Stimulated activated naive CD4-positive, alpha-beta T cell (primary cell): ENCODE data around the gene SAMD4A.

ENCODE experiments used
- DNase-seq, 6 experiments: peaks; one replicate each; lab custom pipeline; 2025; lab: John Stamatoyannopoulos, UW

SAMD4A gene

DNA sequence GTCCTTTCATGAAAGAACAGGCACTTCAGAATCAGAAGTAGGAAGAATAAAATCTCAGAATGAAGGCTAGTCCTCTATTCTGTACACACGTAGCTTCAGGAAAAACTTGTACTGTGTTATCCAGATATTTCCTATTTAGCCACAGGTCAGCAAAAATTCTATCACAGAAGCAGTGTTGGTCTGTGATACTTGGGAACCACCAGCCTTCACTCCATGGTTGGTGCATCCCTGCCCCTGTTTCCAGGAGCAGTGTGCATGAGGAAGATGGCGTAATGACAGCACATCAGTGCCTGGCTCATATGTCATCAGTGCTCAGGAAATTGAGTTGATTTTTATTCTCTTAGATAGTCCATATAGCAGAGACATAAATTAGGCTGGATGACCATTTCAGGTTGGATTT lies 87.7 kb downstream of the SAMD4A start:
- no peak for DNase-seq

DNA sequence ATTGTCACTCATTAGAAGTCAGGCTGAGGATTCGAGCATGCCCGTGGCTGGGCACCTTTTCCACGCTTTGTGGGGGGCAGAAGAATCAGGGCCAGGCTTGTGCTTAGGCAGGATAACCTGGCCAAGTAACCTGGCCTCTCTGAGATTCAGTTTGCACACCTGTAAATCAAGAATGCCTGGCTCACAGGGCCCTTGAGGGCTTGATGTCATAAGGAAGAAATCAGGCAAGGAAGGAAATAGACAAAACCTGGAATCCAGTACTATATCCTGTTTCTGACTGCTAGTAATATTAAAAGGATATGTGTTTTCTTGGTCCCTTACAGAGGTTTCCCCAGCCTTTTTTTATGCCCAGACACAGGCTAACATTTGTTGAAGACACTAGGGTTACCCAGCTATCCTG lies 91.9 kb downstream of the SAMD4A start:
- no peak for DNase-seq

DNA sequence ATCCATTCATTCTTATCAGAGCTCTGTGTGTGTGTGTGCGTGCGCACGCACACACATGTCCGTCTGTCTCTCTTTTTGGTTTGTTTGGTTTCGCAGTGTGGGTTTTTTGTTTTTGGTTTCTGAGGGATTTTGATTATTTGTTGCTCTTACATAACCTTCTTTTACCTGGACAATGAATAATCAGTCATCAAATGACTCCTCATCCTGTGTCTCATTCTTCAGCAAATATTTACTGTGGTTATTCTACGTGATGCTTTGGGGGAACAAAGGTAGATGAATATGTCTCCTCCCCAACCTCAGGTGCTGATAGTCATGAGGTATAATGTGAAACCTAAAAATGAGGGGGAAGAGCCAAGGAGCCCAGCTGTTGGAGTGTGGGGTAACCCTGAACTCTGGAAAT lies 92.4 kb downstream of the SAMD4A start:
- DNase-seq = no peak

DNA sequence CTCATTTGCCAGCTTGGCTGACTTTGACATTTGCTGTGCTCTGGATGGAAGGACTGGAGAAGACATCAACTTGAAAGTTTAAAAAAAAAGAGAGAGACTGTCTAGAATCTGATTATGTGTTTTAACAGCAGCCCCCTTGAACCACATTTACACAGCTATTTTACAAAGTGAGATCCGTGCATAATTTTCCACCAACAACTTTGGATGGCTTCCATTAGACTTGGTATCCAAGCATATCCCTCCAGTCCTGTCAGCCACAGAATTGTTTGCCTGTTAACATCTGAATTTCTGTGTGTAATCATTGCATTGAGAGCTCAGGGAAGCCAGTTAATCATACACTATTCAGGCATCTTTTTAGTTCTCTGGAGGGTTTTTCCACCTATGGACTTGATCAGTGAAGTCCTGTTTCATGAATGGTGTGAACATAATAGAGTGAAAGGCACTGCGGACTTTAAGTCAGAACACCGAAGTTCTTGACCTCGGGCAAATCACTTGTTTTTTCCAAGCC lies 93.7 kb downstream of the SAMD4A start:
- DNase-seq = no peak

DNA sequence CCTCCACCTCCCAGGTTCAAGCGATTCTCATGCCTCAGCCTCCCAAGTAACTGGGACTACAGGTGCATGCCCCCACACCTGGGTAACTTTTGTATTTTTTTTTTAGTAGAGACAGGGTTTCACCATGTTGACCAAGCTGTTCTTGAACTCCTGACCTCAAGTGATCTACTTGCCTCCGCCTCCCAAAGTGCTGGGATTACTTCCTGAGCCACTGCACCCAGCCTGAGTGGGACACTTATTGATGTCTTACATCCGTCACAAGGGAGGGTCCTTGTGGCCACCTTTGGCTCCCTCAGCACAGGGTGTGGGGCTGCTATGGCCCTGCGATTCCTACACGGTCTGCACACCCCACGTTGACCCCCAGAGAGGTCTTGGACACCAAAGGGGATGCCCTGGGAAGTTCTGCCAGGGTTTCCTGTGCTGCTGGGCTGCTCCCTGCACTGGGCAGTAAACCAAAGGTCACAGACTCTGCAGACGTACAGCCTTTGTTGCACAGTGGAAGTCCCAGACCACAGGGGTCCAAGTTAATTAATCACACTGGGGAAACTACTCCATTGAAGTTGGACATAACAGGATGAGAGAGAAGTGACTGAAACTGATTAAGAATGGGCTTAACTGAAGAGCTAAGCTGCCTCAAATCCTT lies 95.7 kb downstream of the SAMD4A start:
- no peak for DNase-seq

DNA sequence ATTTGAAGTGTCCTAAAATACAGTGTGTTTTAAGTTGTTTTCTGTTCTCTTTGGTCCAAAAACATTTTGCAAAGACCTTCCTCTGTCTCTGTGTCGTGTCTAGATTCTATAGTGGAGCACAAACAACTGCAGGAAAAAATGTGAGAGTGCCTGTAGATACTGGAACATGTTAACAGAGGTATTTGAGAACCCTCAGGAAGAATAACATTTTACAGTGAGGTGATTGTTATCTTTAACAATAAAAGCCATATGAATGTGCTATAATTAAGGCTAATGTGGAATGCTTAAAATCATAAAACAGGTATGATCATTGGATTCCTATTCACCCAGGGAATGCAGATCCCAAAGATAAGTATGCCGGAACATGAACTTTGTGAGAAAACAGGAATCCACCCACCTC lies 98.0 kb downstream of the SAMD4A start:
- DNase-seq = no peak

DNA sequence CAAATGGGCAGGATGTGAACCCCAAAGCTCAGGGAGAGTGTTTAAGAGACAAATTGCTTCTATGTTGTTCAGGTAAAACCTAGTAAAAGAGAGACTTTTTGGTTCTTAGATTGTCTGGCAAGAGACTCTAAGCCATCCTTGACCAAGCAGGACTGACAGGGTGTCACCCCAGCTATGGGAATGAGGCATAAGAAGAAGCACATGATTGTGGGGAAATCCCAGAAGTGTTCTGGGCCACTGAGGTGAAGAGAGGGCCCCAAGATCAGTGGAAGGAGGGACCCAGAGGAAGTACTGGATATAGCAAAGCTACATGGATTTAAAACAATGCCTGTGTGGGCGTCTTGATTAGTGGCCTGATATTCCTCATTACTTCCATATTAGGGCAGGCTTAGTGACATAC lies 99.0 kb downstream of the SAMD4A start:
- no peak for DNase-seq

DNA sequence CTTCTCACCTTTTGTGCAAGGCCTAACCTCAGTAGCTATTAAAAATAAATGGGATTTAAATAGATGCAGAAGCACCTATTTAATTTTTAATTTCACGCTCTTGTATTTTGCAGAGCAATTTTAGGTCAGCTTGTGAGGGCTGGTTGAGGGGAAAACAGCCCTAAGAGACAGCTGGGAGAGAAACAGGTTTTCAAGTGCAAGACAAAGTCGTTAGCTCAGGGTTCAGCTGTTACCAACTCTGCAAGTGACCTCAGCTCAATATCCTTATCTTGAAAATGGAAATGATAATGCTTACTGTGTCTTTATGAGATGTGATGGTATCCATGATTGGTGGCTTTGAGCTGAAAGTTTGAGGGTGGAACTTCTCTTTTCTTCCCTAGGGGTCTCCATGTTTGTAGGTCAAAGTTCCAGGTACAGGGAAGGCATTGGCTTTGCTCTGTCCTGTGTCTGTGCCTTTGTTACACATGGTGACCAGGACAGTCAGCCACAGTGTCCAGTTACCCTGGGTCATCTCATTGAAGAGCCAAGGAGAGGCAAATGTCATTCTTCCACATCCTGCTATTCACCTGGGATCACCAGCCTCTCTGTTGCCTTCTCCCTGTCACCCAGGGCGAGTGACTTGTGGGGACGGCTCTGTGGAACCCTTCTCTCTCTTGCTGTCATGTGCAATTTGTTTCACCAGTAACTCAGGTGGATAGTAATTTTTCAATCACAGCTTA lies 100.3 kb downstream of the SAMD4A start:
- DNase-seq = no peak

DNA sequence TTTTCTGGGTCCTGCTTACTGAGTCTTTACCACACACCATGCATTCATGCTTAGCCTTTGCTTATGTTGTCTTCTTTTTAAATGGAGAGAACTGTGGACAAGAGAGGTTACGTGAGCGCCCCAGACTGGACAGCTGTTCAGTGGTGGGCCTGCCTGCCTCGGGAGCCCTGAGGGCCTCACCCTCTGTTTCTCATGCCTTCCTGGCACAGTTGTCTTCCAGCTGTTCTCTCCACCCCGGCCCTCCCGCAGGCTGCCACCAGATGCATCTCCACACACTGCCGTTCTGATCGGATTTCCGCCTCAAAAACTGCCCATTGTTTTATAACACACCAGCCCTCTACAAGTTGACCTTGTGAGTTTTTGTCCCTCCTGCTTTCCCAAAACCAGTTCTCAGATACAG lies 100.8 kb downstream of the SAMD4A start:
- DNase-seq = no peak

DNA sequence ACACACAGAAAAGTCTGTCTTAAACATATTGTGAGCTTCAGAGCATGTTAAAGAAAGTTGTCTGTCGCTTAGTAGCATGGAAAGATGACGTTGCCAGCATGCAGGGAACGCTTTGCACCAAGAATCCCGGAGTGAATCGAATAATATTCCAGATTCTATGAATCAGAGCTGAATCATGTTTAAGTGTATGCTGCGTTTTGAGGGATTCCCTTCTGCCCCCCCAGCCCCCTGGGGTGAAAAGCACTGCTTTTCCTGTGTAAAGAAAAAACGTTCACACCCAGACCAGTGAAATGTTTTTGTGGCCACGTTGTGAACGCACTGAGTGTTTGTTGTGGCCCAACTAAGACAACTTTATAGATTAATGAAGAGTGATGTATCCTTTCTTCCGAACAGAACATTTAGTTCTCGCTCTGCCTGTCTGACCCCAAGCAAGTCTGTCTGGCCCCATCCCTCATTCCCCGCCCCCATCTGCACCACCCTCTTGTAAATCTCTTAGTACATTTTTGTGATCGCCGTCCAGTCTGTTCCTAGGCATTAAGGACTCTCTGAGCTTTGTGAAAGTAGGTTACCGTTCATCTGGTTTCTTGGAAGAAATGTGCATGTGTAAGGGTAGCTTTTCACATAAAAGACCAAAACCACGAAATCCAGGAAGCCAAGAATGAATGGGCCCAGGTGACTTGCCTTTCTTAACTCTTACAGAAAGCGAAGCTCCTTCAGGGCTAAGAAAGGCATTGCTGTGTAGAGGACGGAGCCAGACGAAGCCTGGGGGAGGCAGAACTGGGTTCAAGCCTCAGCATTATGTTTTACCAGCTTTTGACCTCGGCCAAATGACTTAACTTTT lies 103.0 kb downstream of the SAMD4A start:
- DNase-seq = no peak

DNA sequence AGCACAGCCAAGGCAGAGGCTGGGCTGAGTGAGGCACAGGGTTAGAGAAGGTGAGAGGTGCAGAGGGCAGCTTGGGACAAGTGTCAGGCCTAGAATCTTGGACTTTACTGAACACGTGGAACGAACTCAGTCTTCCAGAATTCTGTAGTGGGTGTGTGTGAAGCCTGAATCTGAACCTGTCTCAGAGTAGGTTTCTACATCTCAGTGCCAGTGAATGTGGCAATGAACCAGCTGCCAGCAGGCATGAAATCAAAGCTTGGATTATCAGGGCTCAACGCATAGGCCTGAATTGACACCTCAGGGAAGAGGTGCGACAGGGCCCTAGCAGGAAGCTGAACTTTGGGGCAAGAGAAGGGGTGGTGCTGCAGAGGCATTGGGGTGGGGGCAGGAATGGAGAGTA lies 104.6 kb downstream of the SAMD4A start:
- DNase-seq = no peak

DNA sequence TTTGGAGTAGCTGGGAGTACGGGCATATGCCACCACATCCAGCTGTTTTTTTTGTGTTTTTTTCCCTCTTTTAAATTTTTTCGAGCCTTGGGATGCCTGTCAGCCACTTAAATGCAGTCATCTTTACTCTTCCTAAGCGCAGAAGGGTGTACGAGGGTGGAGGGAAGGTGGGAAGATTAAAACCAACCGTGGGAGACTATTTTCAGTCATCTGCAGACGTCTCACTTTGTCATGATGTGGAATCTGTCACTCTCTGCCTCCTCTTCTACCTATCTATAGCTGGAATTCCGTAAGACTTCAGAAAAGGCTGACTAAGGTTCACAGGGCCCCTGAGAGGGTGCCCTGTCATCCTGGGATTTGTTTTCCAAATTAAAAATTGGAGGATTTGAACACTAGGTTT lies 105.3 kb downstream of the SAMD4A start:
- no peak for DNase-seq

DNA sequence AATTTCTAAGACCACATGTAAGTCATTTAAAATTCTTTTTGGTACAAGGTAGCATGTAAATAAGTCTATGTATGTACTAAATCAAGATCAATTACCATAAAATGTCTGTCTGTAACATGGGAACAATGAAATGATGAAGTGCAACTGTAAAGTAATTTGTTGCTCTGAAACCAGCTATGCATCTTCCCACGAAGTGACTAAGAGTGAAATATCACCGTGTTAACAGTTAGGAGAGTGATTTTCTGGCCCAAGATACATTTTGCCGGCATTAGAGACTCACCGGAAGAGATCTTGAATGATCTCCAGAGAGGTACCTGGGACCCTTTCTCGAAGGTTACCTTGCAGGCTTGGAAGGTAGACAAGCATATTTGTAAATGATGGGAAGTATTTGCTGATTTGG lies 105.8 kb downstream of the SAMD4A start:
- no peak for DNase-seq

DNA sequence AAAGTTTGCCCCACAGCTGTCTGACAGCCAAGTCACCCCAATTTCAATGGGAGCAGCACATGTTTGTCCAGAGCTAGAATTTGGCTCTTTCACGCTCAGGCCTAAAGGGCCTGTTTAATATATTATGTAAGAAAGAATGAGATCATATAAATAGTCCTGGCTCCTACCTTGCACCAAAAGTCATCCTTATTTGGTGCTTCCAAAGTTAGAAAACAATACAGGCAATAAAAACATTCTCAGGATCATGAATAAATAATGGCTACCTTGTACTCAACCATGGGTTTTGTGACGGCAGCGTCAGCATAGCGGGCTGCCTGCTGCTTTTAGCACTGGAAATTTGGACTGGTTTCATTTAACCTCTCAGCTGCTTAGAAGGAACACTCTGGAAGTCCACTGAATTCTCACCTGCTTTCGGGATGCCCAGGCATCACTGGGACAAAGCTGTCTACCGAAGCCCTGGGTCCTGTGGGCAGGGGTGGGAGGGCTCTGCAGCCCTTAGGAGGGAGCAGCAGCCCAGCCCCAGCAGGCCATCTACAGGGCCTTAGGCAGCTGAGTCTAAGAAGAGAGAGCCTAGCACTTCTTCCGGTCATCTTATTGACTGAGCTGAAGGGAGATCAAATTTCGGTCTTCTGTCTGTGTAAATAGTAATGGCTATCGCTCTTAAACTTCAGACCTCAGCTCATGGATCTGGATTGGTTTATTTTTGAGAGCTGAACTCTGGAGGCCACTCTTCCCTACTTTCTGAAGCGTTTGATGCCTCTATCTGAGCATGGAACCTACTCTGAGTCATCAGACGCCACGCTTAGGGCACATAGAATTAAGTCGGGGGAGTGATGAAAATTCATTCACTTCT lies 106.5 kb downstream of the SAMD4A start:
- DNase-seq = no peak

DNA sequence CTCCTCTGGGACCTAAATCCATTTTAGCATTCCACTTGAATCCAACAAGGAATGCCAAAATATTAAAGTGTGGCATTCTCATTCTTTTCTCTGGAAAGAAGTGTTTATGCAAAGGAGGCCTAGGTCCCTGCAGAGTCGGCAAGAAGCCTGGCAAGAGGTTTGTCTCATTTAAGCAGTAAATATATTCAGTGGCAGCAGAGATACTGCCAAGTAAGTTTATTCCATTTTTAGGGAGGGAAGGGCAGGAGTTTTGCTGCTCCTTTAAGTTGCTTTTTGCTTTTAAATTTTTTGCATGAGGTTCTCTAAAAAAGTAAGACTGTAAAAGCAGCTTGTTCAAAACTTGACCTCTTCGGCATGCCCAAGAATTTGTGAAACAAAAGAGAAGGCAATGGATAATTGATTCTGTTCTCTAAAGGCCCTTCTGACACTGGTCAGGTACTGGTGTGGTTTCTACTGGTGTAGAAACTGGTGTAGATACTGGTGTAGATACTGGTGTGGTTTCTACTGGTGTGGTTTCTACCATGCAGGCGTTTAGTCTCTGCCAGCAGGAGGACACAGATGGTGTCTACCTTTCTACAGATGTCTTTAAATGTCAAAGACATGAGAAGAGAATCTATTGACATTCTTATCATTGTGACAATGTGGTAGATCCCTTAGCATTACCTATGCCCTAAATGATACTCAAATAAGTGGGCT lies 107.3 kb downstream of the SAMD4A start:
- DNase-seq = no peak

DNA sequence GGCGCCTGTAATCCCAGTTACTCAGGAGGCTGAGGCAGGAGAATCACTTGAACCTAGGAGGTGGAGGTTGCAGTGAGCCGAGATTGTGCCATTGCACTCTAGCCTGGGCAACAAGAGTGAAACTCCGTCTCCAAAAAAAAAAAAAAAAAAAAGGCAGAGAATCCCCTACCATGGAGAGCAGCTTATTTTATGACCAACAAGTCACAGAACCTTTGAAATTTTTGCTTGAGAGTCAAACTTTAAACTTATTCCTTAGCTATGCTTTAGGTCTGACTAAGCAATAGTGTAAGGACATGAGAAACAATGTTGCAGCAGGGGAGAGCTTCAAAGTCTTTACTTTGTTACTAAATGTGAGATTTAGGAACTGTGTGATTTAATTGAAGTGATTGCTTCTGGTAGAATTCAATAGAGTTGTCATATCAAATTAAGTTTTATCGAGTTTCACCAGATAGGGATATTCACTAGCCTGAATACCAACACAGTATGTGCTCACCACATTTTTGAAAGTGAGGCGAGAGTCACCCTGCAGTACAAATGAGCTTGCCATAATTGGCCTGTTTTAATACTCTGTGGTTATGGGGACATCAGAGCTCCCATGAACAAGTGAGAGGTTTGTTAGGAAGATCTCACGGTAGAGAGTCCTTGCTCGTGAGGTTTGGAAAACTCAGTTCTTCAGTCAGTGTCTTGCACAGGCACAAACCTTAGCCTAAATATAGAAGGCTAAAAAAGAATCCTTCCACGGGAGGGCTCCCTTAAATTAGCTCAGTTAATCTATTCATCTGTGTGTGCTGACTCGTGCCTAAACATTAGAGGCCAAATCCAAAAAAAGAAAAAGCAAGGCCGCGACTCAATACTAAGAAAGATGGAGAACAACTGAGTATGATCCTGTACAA lies 108.6 kb downstream of the SAMD4A start:
- no peak for DNase-seq

DNA sequence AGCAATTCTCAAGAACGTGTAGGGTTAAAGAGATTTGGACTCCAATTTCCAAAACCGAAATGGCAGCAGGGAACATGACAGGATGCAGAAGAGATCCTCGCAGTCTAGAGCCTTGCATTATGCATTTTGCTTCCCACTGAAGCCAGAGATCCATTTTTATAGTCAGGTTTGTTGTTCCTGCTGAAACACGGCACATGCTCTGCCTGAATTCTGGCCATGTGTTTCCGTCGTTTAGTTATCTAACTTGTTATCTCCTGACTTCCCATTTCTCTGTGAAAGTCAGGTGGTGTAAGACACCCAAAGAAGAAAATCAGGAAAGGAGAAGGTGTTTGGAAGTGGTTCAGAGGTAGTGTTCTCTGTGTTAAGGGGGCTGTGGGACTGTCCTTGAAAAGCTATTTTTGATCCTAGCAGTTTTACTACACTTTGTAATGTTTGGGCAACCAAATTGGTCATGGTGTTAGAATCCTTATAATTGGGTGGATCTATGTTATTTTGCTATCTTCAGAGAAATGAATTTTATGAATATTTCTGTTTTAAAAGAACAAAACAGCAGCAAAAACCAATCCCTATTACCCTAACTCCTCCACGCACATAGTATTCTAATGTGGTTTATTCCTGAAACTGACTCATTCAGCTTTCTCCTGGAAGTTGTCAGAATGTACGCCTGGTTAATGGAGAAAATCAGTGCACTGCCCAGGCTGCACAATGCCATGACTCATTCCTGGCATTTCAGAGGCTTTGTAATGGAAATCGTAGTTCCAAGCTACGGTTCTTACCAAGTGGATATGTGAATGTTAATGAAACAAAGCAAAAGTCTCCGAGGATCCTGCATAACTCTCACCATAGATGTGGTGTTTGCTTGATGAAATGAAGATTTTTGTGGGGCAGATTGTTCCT lies 110.1 kb downstream of the SAMD4A start:
- DNase-seq = no peak

DNA sequence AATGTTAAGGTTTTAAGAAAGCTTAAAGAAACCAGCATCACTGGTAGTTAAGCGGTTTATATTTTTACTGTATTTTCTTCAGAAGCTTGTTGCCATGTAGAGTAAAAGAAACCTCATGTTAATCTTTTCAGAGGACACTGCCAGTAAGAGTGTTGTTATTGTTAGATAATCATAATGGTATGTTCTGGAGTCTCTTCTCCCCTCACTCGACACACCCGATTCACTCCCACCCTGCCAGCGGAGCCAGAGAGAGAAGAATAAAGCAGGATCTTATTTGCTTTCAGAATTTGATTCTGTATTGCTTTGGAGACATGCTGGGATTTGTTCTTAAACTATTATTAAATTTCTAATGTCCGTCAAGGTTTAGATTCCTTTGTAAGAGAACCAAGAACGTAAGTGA lies 113.7 kb downstream of the SAMD4A start:
- no peak for DNase-seq

DNA sequence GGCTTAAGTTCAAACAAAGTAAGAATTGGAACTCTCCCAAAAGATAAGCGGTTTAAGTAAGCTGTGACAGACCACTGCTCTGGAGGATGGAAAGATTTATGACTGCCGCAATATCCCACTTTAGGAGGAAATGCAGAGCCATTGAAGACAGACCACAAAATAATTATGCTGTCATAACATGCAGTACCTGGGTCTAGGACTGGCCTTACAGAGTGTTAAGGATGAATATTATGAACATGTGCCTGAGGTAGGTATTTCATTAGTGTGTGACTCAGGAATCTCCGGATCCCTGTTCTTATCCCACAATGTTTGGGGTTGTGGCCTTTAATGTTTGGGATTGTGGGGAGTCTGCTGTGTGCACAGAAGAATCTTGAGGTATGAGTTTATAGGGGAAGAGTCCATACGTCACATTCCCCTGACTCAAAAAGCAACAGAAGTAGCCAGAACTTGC lies 114.9 kb downstream of the SAMD4A start:
- no peak for DNase-seq
